ENCODE measurements around the gene IFITM1.

DNA sequence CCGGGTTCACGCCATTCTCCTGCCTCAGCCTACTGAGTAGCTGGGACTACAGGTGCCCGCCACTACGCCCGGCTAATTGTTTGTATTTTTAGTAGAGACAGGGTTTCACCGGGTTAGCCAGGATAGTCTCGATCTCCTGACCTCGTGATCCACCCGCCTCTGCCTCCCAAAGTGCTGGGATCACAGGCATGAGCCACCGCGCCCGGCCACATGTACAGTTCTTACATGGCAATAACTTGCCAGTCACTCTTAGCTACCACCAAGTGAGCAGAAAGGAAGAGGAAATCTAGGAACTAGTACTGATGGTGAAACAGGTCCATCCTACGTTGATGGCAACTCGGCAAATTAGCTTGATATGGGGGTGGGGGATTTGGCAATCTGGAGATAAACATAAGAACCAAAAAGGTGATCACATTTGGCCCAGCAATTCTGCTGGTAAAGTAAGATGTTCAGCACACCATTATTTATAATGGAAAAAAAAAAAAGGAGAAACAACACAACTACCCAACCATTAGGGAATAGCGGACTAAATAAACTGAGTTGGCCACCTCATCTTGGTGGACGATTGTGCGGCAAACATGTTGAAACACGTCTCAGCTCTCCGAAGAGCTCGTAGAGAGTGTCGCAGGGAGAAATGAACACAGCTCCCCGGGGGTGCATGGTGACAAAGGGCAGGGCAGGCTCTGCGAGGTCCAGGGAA lies 30.3 kb upstream of the IFITM1 start:
- TF ChIP-seq, protein P1, sequence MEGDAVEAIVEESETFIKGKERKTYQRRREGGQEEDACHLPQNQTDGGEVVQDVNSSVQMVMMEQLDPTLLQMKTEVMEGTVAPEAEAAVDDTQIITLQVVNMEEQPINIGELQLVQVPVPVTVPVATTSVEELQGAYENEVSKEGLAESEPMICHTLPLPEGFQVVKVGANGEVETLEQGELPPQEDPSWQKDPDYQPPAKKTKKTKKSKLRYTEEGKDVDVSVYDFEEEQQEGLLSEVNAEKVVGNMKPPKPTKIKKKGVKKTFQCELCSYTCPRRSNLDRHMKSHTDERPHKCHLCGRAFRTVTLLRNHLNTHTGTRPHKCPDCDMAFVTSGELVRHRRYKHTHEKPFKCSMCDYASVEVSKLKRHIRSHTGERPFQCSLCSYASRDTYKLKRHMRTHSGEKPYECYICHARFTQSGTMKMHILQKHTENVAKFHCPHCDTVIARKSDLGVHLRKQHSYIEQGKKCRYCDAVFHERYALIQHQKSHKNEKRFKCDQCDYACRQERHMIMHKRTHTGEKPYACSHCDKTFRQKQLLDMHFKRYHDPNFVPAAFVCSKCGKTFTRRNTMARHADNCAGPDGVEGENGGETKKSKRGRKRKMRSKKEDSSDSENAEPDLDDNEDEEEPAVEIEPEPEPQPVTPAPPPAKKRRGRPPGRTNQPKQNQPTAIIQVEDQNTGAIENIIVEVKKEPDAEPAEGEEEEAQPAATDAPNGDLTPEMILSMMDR (optimal IDR thresholded peaks at IDR 0.05 in 1 of 3, IDR thresholded peaks at IDR 0.05 in 1 of 3, conservative IDR thresholded peaks at IDR 0.05 in 1 of 3; ENCODE audit: extremely low read depth in 1 of 3, insufficient read depth in 2 of 3, low read length in 3 of 3) = no peak
- TF ChIP-seq EZH2 (IDR thresholded peaks at IDR 0.05; ENCODE audit: low read length) = no peak

Measured in keratinocyte (primary cell).